Measurements from ENCODE around the gene ZNF296. TPM values are rescaled to one million over a fixed set of nuclear protein-coding genes. Genes with fewer than 3 reads are reported as not detected.
A peak's percentile ranks its signal among the peaks of the same experiment; 100 is the strongest.

Gene ZNF296
- total RNA-seq, 1 donor from 2014 or later = 1.0 TPM

- DNase-seq (ENCODE audit: low read depth) = no peak
- peaks cover 2% of the 10 kb centered on the region for H3K36me3 ChIP-seq (ENCODE audit: control insufficient read depth, insufficient read depth, low read length)
- no peaks in the 10 kb centered on the region for H3K27me3 ChIP-seq (ENCODE audit: control insufficient read depth, insufficient read depth, low read length)
- H3K4me3 ChIP-seq (ENCODE audit: low read depth, low read length) = peak overlapping the region; percentile 58
- no peak for TF ChIP-seq CTCF (IDR thresholded peaks at IDR 0.05; ENCODE audit: insufficient read depth, low read length, poor library complexity, severe bottlenecking)
Observed at GRCh38 chr19:45094137-45094536, 17.9 kb upstream of the ZNF296 start.

GRCh38 chr19:45092747-45093678 is 16.7 kb upstream of the ZNF296 start, which contains the start of gene PPP1R37:
Gene PPP1R37 (plus strand): TSS chr19:45093179. CDS start chr19:45093326, 147 bp downstream.
- DNase-seq (ENCODE audit: low read depth) = peak; percentile 85
- H3K4me3 ChIP-seq (ENCODE audit: low read depth, low read length) = peak within 1 kb of the TSS; percentile 58
- H3K27me3 ChIP-seq (ENCODE audit: control insufficient read depth, insufficient read depth, low read length) = no peaks in the 10 kb centered on the region
- TF ChIP-seq CTCF (IDR thresholded peaks at IDR 0.05; ENCODE audit: insufficient read depth, low read length, poor library complexity, severe bottlenecking) = no peak
- H3K36me3 ChIP-seq (ENCODE audit: control insufficient read depth, insufficient read depth, low read length) = peaks cover 2% of the 10 kb centered on the region

GRCh38 chr19:45091031-45091923 is 15.0 kb upstream of the ZNF296 start:
- DNase-seq (ENCODE audit: low read depth) = peak; percentile 88
- Histone ChIP-seq H3K36me3 (ENCODE audit: control insufficient read depth, insufficient read depth, low read length) (peaks cover 2% of the 10 kb centered on the region), H3K4me3 (ENCODE audit: low read depth, low read length) (peak overlapping the region; percentile 58), H3K27me3 (ENCODE audit: control insufficient read depth, insufficient read depth, low read length) (no peaks in the 10 kb centered on the region)
- no peak for TF ChIP-seq CTCF (IDR thresholded peaks at IDR 0.05; ENCODE audit: insufficient read depth, low read length, poor library complexity, severe bottlenecking)

DNA sequence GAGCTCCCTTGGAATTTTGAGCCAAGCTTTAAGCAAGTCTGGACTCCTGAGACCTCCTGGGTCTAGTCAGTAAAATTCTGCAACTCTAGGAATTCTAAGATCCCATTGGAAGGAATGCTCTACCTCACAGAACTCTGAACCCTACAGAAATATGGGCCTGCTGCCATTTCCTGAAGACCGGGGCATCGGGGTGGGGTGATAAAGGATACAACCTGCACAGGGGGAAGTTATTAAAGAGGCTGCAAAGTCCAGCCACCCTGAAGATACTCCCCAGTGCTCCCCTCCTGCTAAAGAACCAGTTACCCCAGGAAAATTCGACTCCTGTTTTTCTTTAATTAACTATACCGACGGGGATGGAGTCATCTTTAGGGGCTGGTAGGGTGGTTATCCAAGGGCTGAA is 14.3 kb upstream of the ZNF296 start:
- H3K27me3 ChIP-seq (ENCODE audit: control insufficient read depth, insufficient read depth, low read length) = no peaks in the 10 kb centered on the region
- H3K4me3 ChIP-seq (ENCODE audit: low read depth, low read length) = peak overlapping the region; percentile 58
- no peak for TF ChIP-seq CTCF (IDR thresholded peaks at IDR 0.05; ENCODE audit: insufficient read depth, low read length, poor library complexity, severe bottlenecking)
- H3K36me3 ChIP-seq (ENCODE audit: control insufficient read depth, insufficient read depth, low read length) = peaks cover 2% of the 10 kb centered on the region
- no peak for DNase-seq (ENCODE audit: low read depth)

GRCh38 chr19:45090034-45090433 is 13.8 kb upstream of the ZNF296 start:
- H3K27me3 ChIP-seq (ENCODE audit: control insufficient read depth, insufficient read depth, low read length) = no peaks in the 10 kb centered on the region
- no peak for DNase-seq (ENCODE audit: low read depth)
- no peak overlapping the region for H3K4me3 ChIP-seq (ENCODE audit: low read depth, low read length)
- TF ChIP-seq CTCF (IDR thresholded peaks at IDR 0.05; ENCODE audit: insufficient read depth, low read length, poor library complexity, severe bottlenecking) = no peak
- H3K36me3 ChIP-seq (ENCODE audit: control insufficient read depth, insufficient read depth, low read length) = peaks cover 2% of the 10 kb centered on the region
